ENCODE results near the gene PSMB2. TPM values are rescaled to one million over a fixed set of nuclear protein-coding genes. Genes with fewer than 3 reads are reported as not detected.
A peak's percentile ranks its signal among the peaks of the same experiment; 100 is the strongest.

PSMB2 gene
- total and polyA plus RNA-seq, 2 donors from 2014 or later = 44.1 to 78.0 TPM

DNA sequence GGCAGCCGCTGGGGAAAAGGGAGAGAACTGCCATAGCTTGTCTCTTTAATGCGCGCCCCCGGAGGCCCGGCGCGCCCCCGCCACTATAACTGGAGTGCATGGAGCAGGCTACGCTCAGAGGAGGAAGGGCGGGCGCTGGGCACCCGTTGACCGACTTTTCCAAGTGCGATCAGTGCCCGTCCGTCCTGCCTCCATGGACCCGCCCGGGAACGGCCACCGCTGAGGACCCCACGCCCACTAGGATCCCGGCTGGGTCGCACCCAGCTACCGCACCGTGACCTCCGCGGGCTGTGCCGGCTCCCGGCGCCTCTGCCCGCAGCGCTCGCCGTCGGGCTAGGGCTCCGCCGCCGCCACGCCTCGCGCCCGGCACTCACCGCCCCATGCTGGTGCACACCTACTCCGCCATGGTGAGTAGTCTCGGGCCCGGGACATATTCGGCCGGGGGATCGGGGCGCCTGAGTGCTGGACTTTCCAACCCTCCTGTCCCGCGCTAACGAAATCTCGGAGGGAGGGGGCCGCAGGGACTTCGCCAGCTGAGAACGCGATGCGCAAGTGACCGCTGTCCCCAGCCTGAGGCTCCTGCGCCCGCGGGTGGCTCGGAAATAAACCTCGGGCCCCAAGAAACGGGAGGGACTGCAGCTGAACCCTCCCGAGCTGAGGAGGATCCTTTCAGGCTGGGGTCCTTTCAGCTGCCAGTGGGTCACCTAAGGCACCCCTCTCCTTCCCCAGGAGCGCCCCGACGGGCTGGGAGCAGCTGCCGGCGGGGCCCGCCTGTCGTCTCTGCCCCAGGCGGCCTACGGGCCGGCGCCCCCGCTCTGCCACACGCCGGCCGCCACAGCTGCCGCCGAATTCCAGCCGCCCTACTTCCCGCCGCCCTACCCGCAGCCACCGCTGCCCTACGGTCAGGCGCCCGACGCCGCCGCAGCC is 67.9 kb downstream of the PSMB2 start, which contains the start of gene TFAP2E:
TSS of gene TFAP2E (plus strand) at position 117 of the 927 bp plus-strand sequence. CDS start at position 381, 264 bp downstream.
- H3K36me3 ChIP-seq (ENCODE audit: control insufficient read depth in 2 of 3, insufficient read depth in 3 of 3, low read length in 3 of 3) = no peaks in the 10 kb centered on the region
- peaks cover 38% of the 10 kb centered on the region for H3K27me3 ChIP-seq (ENCODE audit: control insufficient read depth, insufficient read depth, low read length)
- TF ChIP-seq CTCF (IDR thresholded peaks at IDR 0.05; ENCODE audit: borderline replicate concordance, extremely low read depth, insufficient read depth) = no peak
- intact Hi-C loops (cut with DNase I) = loop anchor here (5.0 kb wide), 1 partner anchor 144 kb away; the partner anchor contains the start of gene C1orf216
- no peak within 1 kb of the TSS for H3K27ac ChIP-seq (ENCODE audit: low read depth in 2 of 2, low read length in 2 of 2)
- H3K9me3 ChIP-seq (ENCODE audit: control insufficient read depth in 2 of 3, insufficient read depth in 1 of 3, low read length in 3 of 3) = no peaks in the 10 kb centered on the region
- no peak within 1 kb of the TSS for H3K9ac ChIP-seq (ENCODE audit: low read length in 3 of 3)
- no peak for FAIRE-seq
- peak within 1 kb of the TSS; percentile 17 to 32 (median 28) for H3K4me3 ChIP-seq (ENCODE audit: low read length in 3 of 3)
- DNase-seq = peak in 4 of 5 donors; percentile 62 to 81 (median 70)
- peaks cover 0 to 15% (median 0%) of the 10 kb centered on the region in 3 donors for H3K4me1 ChIP-seq (ENCODE audit: control insufficient read depth in 2 of 3, insufficient read depth in 2 of 3, low read depth in 1 of 3, low read length in 3 of 3)

- DNase-seq (no peak), FAIRE-seq (no peak)
- Histone ChIP-seq H3K27me3 (ENCODE audit: control insufficient read depth, insufficient read depth, low read length) (peaks cover 32% of the 10 kb centered on the region), H3K9me3 (ENCODE audit: control insufficient read depth in 2 of 3, insufficient read depth in 1 of 3, low read length in 3 of 3) (no peaks in the 10 kb centered on the region), H3K27ac (ENCODE audit: low read depth in 2 of 2, low read length in 2 of 2) (no peak overlapping the region), H3K4me3 (ENCODE audit: low read length in 3 of 3) (no peak overlapping the region), H3K36me3 (ENCODE audit: control insufficient read depth in 2 of 3, insufficient read depth in 3 of 3, low read length in 3 of 3) (no peaks in the 10 kb centered on the region), H3K4me1 (ENCODE audit: control insufficient read depth in 2 of 3, insufficient read depth in 2 of 3, low read depth in 1 of 3, low read length in 3 of 3) (peaks cover 0 to 6% (median 0%) of the 10 kb centered on the region in 3 donors), H3K9ac (ENCODE audit: low read length in 3 of 3) (no peak overlapping the region)
- no peak for TF ChIP-seq CTCF (IDR thresholded peaks at IDR 0.05; ENCODE audit: borderline replicate concordance, extremely low read depth, insufficient read depth)
- intact Hi-C loops (cut with DNase I) = loop anchor here (5.0 kb wide), 1 partner anchor 145 kb away; the partner anchor contains the start of gene C1orf216
Observed at GRCh38 chr1:35572296-35572695, 69.0 kb downstream of the PSMB2 start.

- Histone ChIP-seq H3K4me3 (ENCODE audit: low read length in 3 of 3) (no peak overlapping the region), H3K9me3 (ENCODE audit: control insufficient read depth in 2 of 3, insufficient read depth in 1 of 3, low read length in 3 of 3) (no peaks in the 10 kb centered on the region), H3K9ac (ENCODE audit: low read length in 3 of 3) (no peak overlapping the region), H3K27ac (ENCODE audit: low read depth in 2 of 2, low read length in 2 of 2) (no peak overlapping the region), H3K27me3 (ENCODE audit: control insufficient read depth, insufficient read depth, low read length) (peaks cover 28% of the 10 kb centered on the region), H3K36me3 (ENCODE audit: control insufficient read depth in 2 of 3, insufficient read depth in 3 of 3, low read length in 3 of 3) (peaks cover 0 to 3% (median 0%) of the 10 kb centered on the region in 3 donors), H3K4me1 (ENCODE audit: control insufficient read depth in 2 of 3, insufficient read depth in 2 of 3, low read depth in 1 of 3, low read length in 3 of 3) (peaks cover 0 to 6% (median 0%) of the 10 kb centered on the region in 3 donors)
- intact Hi-C loops (cut with DNase I) = loop anchor here (5.0 kb wide), 1 partner anchor 146 kb away; the partner anchor contains the start of gene C1orf216
- FAIRE-seq (no peak), DNase-seq (no peak)
- no peak for TF ChIP-seq CTCF (IDR thresholded peaks at IDR 0.05; ENCODE audit: borderline replicate concordance, extremely low read depth, insufficient read depth)
Observed at GRCh38 chr1:35571263-35571662, 70.1 kb downstream of the PSMB2 start.
